Measurements from ENCODE around the gene SPG11. TPM values are rescaled to one million over a fixed set of nuclear protein-coding genes. Genes with fewer than 3 reads are reported as not detected.
A peak's percentile ranks its signal among the peaks of the same experiment; 100 is the strongest.
"Not testable (repeated sequence)": the region's sequence is repeated elsewhere in the genome, so short reads cannot be mapped to it uniquely, and the experiment has no call there.

SPG11 gene
- total RNA-seq, 1 donor from 2014 or later: 63.3 TPM

DNA sequence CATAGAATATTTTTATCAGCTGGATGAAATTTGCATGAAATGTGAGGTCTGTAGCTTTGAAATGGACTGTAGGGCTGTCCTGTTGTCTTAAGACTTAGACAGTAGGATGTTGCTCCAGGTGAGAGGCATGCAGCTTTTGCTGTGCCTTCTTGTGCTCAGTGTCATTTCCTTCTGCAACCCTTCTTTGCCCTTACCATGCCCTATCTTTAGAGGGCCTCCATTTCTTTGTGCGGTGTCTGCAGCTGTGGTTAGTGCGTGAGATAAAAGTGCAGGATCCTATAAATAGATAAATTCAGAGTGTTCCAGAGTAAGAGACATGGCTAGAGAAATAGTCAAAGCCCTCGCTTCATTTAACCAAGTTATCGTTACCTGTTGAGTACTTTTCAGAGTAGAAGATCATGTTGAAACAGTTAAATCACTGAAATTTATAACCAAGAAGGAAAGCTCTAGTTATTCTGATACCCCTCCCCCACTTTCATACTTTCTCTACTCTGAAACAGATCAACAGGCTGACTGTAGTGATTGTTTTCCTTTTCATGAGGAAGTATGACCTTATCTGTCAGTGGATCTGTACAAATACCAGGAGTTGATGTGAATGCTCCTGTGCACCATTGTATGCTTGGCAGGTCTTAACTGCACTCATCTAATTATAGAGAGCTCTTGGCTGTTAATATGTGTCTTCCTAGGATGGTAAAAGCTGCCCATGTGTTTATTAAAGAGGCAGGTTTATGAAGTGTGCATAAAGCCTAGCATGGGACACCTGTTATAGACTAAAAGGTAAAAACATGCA lies 108.3 kb downstream of the SPG11 start:
- TF ChIP-seq, protein P1, sequence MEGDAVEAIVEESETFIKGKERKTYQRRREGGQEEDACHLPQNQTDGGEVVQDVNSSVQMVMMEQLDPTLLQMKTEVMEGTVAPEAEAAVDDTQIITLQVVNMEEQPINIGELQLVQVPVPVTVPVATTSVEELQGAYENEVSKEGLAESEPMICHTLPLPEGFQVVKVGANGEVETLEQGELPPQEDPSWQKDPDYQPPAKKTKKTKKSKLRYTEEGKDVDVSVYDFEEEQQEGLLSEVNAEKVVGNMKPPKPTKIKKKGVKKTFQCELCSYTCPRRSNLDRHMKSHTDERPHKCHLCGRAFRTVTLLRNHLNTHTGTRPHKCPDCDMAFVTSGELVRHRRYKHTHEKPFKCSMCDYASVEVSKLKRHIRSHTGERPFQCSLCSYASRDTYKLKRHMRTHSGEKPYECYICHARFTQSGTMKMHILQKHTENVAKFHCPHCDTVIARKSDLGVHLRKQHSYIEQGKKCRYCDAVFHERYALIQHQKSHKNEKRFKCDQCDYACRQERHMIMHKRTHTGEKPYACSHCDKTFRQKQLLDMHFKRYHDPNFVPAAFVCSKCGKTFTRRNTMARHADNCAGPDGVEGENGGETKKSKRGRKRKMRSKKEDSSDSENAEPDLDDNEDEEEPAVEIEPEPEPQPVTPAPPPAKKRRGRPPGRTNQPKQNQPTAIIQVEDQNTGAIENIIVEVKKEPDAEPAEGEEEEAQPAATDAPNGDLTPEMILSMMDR (IDR thresholded peaks at IDR 0.05; ENCODE audit: insufficient read depth, low read length, poor library complexity, severe bottlenecking): no peak
- Histone ChIP-seq H3K4me3 (ENCODE audit: low read depth, low read length) (no peak overlapping the region), H3K36me3 (ENCODE audit: control insufficient read depth, insufficient read depth, low read length) (no peaks in the 10 kb centered on the region), H3K27me3 (ENCODE audit: control insufficient read depth, insufficient read depth, low read length) (no peaks in the 10 kb centered on the region)
- DNase-seq (ENCODE audit: low read depth): no peak

DNA sequence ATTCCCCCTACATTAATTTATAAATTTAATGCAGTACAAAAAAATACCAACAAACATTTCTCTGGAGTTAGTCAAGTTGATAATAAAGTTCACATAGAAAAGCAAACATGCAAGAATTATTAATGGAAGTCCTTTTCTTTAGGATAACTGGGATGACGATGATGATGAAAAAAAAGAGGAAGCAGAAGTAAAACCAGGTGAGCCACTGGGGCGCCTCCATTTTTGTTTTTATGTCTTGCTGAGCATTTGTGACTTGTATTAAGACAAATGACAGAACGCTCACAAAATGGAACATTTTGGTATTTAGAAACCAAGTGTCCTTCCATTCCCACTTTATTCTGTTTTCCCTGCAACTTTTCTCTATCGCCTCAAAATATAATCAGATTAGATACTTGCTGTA lies 112.7 kb downstream of the SPG11 start:
- no peak overlapping the region for H3K4me3 ChIP-seq (ENCODE audit: low read depth, low read length)
- TF ChIP-seq, protein P1 (IDR thresholded peaks at IDR 0.05; ENCODE audit: insufficient read depth, low read length, poor library complexity, severe bottlenecking): no peak
- H3K36me3 ChIP-seq (ENCODE audit: control insufficient read depth, insufficient read depth, low read length): no peaks in the 10 kb centered on the region
- DNase-seq (ENCODE audit: low read depth): no peak
- H3K27me3 ChIP-seq (ENCODE audit: control insufficient read depth, insufficient read depth, low read length): no peaks in the 10 kb centered on the region

DNA sequence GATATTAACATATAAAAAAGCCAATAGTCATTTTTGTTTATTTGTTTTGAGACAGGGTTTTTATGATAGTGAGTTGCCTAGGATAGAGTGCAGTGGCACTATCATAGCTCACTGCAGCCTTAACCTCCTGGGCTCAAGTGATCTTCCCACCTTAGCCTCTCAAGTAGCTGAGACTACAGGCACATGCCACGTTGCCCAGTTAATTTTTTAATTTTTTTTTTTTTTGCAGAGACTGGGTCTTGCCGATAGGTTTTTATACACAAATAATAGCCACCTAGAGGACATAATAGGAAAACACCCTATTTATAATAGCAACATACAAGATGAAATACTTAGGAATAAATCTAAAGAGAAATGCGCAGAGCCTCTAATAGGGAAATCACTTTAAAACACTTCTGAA lies 113.2 kb downstream of the SPG11 start:
- no peaks in the 10 kb centered on the region for H3K36me3 ChIP-seq (ENCODE audit: control insufficient read depth, insufficient read depth, low read length)
- no peak for DNase-seq (ENCODE audit: low read depth)
- no peak overlapping the region for H3K4me3 ChIP-seq (ENCODE audit: low read depth, low read length)
- TF ChIP-seq, protein P1 (IDR thresholded peaks at IDR 0.05; ENCODE audit: insufficient read depth, low read length, poor library complexity, severe bottlenecking): peak; percentile 34
- H3K27me3 ChIP-seq (ENCODE audit: control insufficient read depth, insufficient read depth, low read length): no peaks in the 10 kb centered on the region

DNA sequence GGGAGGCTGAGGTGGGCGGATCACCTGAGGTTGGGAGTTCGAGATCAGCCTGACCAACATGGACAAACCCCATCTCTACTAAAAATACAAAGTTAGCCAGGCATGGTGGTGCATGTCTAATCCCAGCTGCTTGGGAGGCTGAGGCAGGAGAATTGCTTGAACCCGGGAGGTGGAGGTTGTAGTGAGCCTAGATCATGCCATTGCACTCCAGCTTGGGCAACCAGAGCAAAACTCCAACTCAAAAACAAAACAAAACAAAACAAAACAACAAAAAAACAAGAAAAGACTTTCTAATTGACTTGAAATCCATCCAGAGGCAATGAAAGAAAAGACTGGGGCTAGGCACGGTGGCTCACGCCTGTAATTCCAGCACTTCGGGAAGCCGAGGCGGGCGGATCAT lies 114.3 kb downstream of the SPG11 start:
- H3K27me3 ChIP-seq (ENCODE audit: control insufficient read depth, insufficient read depth, low read length); H3K36me3 ChIP-seq (ENCODE audit: control insufficient read depth, insufficient read depth, low read length); H3K4me3 ChIP-seq (ENCODE audit: low read depth, low read length); DNase-seq (ENCODE audit: low read depth): not testable (repeated sequence)

DNA sequence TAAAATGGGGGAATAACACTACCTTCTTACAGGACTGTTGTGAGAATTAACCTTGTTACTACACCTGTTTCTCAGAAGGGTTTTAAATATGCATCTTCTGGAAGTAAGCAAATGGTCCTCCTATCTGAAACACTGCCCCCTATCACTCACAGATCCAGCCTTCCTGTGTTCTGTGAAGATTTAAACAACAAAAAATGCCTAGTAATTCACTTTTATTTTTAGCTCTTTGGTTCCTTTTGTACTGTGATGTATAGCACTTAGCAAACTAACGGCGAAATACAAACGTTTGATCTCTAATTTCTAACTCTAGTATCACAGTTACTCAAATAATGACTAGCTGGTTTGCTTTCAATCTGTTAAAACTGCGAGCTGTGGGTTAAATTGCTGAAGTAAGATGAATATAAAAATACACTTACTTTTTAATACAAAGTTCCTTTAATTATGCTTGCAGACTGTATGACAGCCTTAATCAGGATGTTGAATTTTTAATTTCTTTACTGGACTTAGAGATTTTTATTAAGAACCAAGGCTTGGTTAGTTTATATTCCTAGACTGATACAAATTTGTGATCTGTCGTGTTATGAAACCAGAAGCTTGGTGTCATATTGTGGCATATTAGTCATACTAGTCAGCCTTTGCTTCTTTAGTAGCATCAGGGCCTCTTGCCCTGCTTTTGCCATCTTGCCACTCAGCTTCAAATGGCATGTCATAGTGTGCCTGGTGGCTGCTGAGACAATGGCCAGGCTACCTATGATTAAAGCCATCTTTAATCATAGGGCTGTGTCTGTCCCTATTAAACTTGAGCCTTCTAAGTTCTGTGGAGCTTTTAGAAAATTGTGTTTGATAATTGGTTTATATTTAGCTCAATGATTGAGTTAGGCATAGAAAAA lies 117.3 kb downstream of the SPG11 start:
- H3K4me3 ChIP-seq (ENCODE audit: low read depth, low read length): no peak overlapping the region
- DNase-seq (ENCODE audit: low read depth): no peak
- H3K27me3 ChIP-seq (ENCODE audit: control insufficient read depth, insufficient read depth, low read length): no peaks in the 10 kb centered on the region

DNA sequence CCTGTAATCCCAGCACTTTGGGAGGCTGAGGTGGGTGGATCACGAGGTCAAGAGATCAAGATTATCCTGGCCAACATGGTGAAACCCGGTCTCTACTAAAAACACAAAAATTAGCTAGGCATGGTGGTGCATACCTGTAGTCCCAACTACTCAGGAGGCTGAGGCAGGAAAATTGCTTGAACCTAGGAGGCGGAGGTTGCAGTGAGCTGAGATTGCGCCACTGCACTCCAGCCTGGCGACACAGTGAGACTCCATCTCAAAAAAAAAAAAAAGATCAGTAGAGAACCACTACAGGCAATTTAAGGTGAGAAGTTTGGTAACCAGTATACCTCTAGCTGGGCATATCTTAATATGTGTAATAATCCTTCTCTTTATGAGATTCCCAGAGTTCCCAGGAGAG lies 118.7 kb downstream of the SPG11 start:
- not testable (repeated sequence) for H3K27me3 ChIP-seq (ENCODE audit: control insufficient read depth, insufficient read depth, low read length); H3K4me3 ChIP-seq (ENCODE audit: low read depth, low read length); H3K36me3 ChIP-seq (ENCODE audit: control insufficient read depth, insufficient read depth, low read length); DNase-seq (ENCODE audit: low read depth)

More for the DNA sequence above, 117.3 kb downstream of the SPG11 start:
- TF ChIP-seq, protein P1 (IDR thresholded peaks at IDR 0.05; ENCODE audit: insufficient read depth, low read length, poor library complexity, severe bottlenecking): peak; percentile 53
- no peaks in the 10 kb centered on the region for H3K36me3 ChIP-seq (ENCODE audit: control insufficient read depth, insufficient read depth, low read length)

Data from kidney epithelial cell (primary cell).